ENCODE data around the gene RAB22A.

Gene RAB22A, protein sequence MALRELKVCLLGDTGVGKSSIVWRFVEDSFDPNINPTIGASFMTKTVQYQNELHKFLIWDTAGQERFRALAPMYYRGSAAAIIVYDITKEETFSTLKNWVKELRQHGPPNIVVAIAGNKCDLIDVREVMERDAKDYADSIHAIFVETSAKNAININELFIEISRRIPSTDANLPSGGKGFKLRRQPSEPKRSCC

GRCh38 chr20:58309591-58310290, at the start of gene RAB22A:
Gene RAB22A, plus strand, starts transcription at chr20:58309715. Its CDS starts 262 bp downstream, at chr20:58309977.
- DNase-seq (ENCODE audit: low spot score): peak; percentile 78

DNA sequence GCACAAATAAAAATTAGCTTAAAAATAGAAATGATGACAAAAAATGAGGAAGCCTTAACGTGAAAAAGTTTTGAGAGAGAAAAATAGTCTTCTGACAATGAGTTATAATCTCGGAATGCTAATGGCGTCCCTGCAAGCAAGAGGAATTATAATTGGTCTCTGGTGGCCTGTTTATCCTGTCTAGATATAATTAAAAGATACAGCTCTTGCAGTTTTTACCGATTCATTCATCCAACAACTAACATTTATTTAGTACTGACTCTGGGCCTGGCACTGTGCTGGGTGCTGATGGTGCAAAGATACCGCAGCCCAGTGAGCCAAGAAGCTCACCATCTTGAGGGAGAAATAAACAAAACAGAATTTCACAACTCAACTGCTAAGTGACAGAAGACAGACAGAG, 49.5 kb upstream of the RAB22A start:
- DNase-seq (ENCODE audit: low spot score): no peak

DNA sequence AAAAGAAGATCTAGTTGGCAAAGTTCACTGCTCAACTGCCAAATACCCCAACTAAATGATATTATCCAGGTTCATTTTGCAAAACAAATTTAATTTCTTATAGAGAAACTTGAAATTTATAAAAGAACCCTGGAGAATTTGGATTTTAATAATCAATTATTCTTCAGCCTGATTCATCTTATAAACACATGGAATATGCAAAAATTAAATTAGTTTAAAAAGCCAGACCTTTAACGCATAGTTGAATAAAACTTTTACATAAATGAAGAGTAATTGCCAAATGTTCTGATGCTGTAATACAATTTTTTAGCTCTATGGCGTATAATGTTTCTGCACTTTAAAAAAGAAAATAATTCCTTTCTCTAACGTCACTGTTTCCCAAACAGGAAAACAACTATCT, 47.9 kb upstream of the RAB22A start:
- no peak for DNase-seq (ENCODE audit: low spot score)

DNA sequence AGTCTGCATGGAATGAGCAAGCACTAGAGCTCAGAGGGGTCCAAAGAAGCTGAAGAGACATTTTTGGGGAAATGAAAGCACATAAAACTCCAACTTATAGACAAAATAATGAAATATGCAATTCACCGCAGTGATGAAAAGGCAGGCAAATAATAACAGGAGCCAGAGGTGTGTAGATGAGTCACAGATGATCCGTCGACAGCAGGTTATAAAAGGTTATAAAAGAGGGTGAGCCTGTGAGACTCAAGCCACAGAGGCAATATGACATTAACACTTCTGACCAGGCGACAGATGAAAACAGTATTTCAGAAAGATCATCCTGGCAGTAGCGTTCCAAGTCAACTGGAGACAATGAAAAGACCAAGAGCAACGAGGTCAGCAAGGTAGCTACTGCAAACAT, 45.2 kb upstream of the RAB22A start:
- no peak for DNase-seq (ENCODE audit: low spot score)

GRCh38 chr20:58267389-58268215, 41.9 kb upstream of the RAB22A start:
- DNase-seq (ENCODE audit: low spot score): no peak

DNA sequence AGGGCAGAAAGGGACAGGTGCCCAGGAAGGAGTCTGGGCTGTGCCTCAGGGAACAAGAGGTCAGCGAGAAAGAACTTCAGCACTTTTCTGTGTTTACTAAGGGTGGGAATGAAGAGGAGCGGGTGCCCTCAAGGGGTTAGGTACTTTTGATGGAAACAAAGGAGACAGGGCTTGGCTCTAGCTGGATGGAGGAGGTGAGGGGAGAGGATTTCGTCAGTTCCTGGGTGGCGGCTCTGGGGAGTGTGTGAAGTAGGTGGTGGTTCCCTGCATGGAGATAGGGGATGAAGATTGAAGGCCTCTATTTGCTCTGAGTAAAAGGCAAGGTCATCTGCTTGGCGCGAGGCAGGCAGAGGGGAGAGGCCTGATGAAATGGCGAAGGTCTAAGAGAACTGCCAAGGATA, 41.1 kb upstream of the RAB22A start:
- no peak for DNase-seq (ENCODE audit: low spot score)

- no peak for DNase-seq (ENCODE audit: low spot score)
These were observed 40.4 kb upstream of the RAB22A start for GRCh38 chr20:58268936-58269619.

- DNase-seq (ENCODE audit: low spot score): no peak
These were observed 37.7 kb upstream of the RAB22A start for GRCh38 chr20:58271606-58272351.

- no peak for DNase-seq (ENCODE audit: low spot score)
These were observed 35.1 kb upstream of the RAB22A start for GRCh38 chr20:58274384-58274783.

GRCh38 chr20:58277107-58277506, 32.4 kb upstream of the RAB22A start:
- DNase-seq (ENCODE audit: low spot score): no peak

- DNase-seq (ENCODE audit: low spot score): no peak
These were observed 31.7 kb upstream of the RAB22A start for GRCh38 chr20:58277578-58278472.

DNA sequence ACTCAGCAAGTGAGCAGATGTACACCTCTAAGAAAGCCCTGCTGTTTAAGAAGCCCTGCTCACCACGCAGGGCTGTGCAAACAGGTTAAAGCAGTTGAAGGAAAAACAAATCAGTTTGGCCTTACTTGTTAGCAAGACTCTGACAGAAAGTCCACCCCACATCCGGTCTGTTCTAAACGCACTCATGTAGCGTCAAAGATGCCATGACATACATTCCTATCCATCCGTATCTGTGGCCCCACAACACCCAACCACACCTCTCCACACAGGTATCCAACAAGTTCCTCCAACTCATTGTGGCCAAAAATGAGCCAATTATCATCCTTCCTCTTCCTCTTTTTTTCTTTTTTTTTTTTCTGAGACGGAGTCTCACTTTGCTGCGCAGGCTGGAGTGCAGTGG, 22.8 kb upstream of the RAB22A start:
- no peak for DNase-seq (ENCODE audit: low spot score)

- no peak for DNase-seq (ENCODE audit: low spot score)
These were observed 21.9 kb upstream of the RAB22A start for GRCh38 chr20:58287638-58288037.

DNA sequence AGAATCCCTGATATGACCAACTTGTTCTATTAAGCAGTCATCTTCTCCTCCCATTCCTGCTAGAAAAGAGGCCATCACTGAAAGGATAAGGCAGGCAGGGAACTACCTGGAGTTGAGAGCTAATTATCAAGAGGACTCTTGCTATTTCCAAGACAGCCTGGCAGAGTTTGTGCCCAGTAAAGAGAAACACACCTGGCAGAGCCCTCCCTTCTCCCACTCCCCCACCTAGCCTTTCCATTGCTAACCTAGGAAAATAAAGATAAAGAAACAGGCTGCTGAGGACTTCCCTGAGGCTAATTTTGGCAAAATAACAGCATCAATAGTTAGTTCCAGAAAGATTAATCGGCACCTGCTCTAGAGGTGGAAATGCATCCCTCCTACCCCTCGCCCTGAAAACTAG, 20.4 kb upstream of the RAB22A start:
- DNase-seq (ENCODE audit: low spot score): no peak

- no peak for DNase-seq (ENCODE audit: low spot score)
These were observed 16.1 kb upstream of the RAB22A start for GRCh38 chr20:58293453-58293852.

GRCh38 chr20:58294497-58295455, 14.7 kb upstream of the RAB22A start:
- DNase-seq (ENCODE audit: low spot score): no peak

- no peak for DNase-seq (ENCODE audit: low spot score)
These were observed 13.3 kb upstream of the RAB22A start for GRCh38 chr20:58296051-58296837.

- DNase-seq (ENCODE audit: low spot score): no peak
These were observed 12.1 kb upstream of the RAB22A start for GRCh38 chr20:58297394-58297793.

DNA sequence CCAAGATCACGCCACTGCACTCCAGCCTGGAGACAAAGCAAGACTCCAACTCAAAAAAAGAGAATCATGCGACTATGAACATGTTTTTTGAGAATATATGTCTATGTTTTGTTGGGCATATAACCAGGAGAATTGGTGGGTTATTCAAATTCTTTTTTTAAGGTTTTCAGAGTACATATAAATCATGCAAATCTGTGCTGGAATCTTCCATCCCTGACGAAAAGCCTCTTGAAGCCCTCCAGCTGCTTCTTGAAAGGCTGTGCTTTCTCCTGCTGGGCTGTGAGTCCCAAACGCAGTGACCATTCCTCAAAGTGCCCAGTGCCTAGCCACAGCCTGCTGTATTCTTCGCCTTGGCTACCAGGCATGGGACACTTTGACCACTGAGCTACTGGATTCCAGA, 9.2 kb upstream of the RAB22A start:
- no peak for DNase-seq (ENCODE audit: low spot score)
